ENCODE results near the gene BCL2L1.

BCL2L1 gene

GRCh38 chr20:31691646-31692275 is 30.9 kb downstream of the BCL2L1 start:
- no peak for TF ChIP-seq TCF4 (CRISPR knock-in tag; IDR thresholded peaks at IDR 0.05; ENCODE audit: borderline replicate concordance)
- TF ChIP-seq, protein P1, sequence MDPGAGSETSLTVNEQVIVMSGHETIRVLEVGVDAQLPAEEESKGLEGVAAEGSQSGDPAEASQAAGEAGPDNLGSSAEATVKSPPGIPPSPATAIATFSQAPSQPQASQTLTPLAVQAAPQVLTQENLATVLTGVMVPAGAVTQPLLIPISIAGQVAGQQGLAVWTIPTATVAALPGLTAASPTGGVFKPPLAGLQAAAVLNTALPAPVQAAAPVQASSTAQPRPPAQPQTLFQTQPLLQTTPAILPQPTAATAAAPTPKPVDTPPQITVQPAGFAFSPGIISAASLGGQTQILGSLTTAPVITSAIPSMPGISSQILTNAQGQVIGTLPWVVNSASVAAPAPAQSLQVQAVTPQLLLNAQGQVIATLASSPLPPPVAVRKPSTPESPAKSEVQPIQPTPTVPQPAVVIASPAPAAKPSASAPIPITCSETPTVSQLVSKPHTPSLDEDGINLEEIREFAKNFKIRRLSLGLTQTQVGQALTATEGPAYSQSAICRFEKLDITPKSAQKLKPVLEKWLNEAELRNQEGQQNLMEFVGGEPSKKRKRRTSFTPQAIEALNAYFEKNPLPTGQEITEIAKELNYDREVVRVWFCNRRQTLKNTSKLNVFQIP (CRISPR knock-in tag; IDR thresholded peaks at IDR 0.05; ENCODE audit: borderline replicate concordance, low read depth), result no peak
- no peak for TF ChIP-seq ZC3H10 (CRISPR knock-in tag; IDR thresholded peaks at IDR 0.05)
- TF ChIP-seq ZFP3 (CRISPR knock-in tag; IDR thresholded peaks at IDR 0.05), result no peak
- TF ChIP-seq BACH2 (CRISPR knock-in tag; IDR thresholded peaks at IDR 0.05; ENCODE audit: borderline replicate concordance), result no peak
- no peak for TF ChIP-seq GLIS3 (CRISPR knock-in tag; IDR thresholded peaks at IDR 0.05)
- no peak for TF ChIP-seq ESRRG (CRISPR knock-in tag; IDR thresholded peaks at IDR 0.05)
- no peak for TF ChIP-seq OSR1 (CRISPR knock-in tag; IDR thresholded peaks at IDR 0.05)
- TF ChIP-seq TOX (CRISPR knock-in tag; IDR thresholded peaks at IDR 0.05; ENCODE audit: borderline replicate concordance), result no peak
- TF ChIP-seq ZFP30 (CRISPR knock-in tag; IDR thresholded peaks at IDR 0.05), result no peak
- TF ChIP-seq TSHZ2 (CRISPR knock-in tag; IDR thresholded peaks at IDR 0.05), result no peak
- TF ChIP-seq ZNF8 (CRISPR knock-in tag; IDR thresholded peaks at IDR 0.05), result no peak
- no peak for TF ChIP-seq ZNF565 (CRISPR knock-in tag; conservative IDR thresholded peaks at IDR 0.05; ENCODE audit: low read depth)
- TF ChIP-seq ARNTL (CRISPR knock-in tag; IDR thresholded peaks at IDR 0.05; ENCODE audit: borderline replicate concordance, low read depth), result no peak
- TF ChIP-seq, protein P2, sequence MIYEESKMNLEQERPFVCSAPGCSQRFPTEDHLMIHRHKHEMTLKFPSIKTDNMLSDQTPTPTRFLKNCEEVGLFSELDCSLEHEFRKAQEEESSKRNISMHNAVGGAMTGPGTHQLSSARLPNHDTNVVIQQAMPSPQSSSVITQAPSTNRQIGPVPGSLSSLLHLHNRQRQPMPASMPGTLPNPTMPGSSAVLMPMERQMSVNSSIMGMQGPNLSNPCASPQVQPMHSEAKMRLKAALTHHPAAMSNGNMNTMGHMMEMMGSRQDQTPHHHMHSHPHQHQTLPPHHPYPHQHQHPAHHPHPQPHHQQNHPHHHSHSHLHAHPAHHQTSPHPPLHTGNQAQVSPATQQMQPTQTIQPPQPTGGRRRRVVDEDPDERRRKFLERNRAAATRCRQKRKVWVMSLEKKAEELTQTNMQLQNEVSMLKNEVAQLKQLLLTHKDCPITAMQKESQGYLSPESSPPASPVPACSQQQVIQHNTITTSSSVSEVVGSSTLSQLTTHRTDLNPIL (CRISPR knock-in tag; IDR thresholded peaks at IDR 0.05; ENCODE audit: low read depth), result no peak
- no peak for TF ChIP-seq ZNF70 (CRISPR knock-in tag; IDR thresholded peaks at IDR 0.05)
- no peak for TF ChIP-seq PATZ1 (CRISPR knock-in tag; IDR thresholded peaks at IDR 0.05; ENCODE audit: borderline replicate concordance)
- TF ChIP-seq PPARA (CRISPR knock-in tag; IDR thresholded peaks at IDR 0.05; ENCODE audit: borderline replicate concordance), result no peak
- no peak for TF ChIP-seq RARB (CRISPR knock-in tag; IDR thresholded peaks at IDR 0.05)
- no peak for TF ChIP-seq SNAI2 (CRISPR knock-in tag; IDR thresholded peaks at IDR 0.05)
- peak; percentile 28; the same call in 2 of the 3 replicates for ATAC-seq

- no peak for ATAC-seq
- TF ChIP-seq OSR1 (CRISPR knock-in tag; IDR thresholded peaks at IDR 0.05), result no peak
- no peak for TF ChIP-seq ZNF565 (CRISPR knock-in tag; conservative IDR thresholded peaks at IDR 0.05; ENCODE audit: low read depth)
- TF ChIP-seq ISL1 (CRISPR knock-in tag; IDR thresholded peaks at IDR 0.05), result no peak
- no peak for TF ChIP-seq ZFP3 (CRISPR knock-in tag; IDR thresholded peaks at IDR 0.05)
- TF ChIP-seq BACH2 (CRISPR knock-in tag; IDR thresholded peaks at IDR 0.05; ENCODE audit: borderline replicate concordance), result no peak
- TF ChIP-seq ZFP30 (CRISPR knock-in tag; IDR thresholded peaks at IDR 0.05), result no peak
- TF ChIP-seq, protein P3, sequence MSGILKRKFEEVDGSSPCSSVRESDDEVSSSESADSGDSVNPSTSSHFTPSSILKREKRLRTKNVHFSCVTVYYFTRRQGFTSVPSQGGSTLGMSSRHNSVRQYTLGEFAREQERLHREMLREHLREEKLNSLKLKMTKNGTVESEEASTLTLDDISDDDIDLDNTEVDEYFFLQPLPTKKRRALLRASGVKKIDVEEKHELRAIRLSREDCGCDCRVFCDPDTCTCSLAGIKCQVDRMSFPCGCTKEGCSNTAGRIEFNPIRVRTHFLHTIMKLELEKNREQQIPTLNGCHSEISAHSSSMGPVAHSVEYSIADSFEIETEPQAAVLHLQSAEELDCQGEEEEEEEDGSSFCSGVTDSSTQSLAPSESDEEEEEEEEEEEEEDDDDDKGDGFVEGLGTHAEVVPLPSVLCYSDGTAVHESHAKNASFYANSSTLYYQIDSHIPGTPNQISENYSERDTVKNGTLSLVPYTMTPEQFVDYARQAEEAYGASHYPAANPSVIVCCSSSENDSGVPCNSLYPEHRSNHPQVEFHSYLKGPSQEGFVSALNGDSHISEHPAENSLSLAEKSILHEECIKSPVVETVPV (CRISPR knock-in tag; IDR thresholded peaks at IDR 0.05), result no peak
- TF ChIP-seq TOX (CRISPR knock-in tag; IDR thresholded peaks at IDR 0.05; ENCODE audit: borderline replicate concordance), result no peak
- TF ChIP-seq, protein P1 (CRISPR knock-in tag; IDR thresholded peaks at IDR 0.05; ENCODE audit: borderline replicate concordance, low read depth), result no peak
- TF ChIP-seq, protein P2 (CRISPR knock-in tag; IDR thresholded peaks at IDR 0.05; ENCODE audit: low read depth), result no peak
- no peak for TF ChIP-seq ZNF70 (CRISPR knock-in tag; IDR thresholded peaks at IDR 0.05)
- TF ChIP-seq PATZ1 (CRISPR knock-in tag; IDR thresholded peaks at IDR 0.05; ENCODE audit: borderline replicate concordance), result no peak
These were observed 32.5 kb downstream of the BCL2L1 start for GRCh38 chr20:31690124-31690666.

Data from SK-N-SH treated with all-trans-retinoic acid at 6 μM for 48 hours (cell line).